Measurements from ENCODE around the gene SLC16A9.
A peak's percentile ranks its signal among the peaks of the same experiment; 100 is the strongest.

Gene SLC16A9

GRCh38 chr10:59678884-59679301 lies 30.8 kb downstream of the SLC16A9 start:
- Histone ChIP-seq H3K36me3 (ENCODE audit: insufficient read depth, low read length) (no peaks in the 10 kb centered on the region), H3K27ac (ENCODE audit: low read length) (no peak overlapping the region), H3K4me1 (ENCODE audit: insufficient read depth, low read length) (no peaks in the 10 kb centered on the region), H3K4me2 (ENCODE audit: insufficient read depth, low read length) (no peak overlapping the region), H4K20me1 (ENCODE audit: insufficient read depth, low read length) (no peaks in the 10 kb centered on the region), H3K79me2 (ENCODE audit: insufficient read depth, low read length) (no peaks in the 10 kb centered on the region), H3K27me3 (ENCODE audit: insufficient read depth, low read length, poor library complexity) (no peaks in the 10 kb centered on the region), H3K4me3 (ENCODE audit: low read depth in 1 of 2, low read length in 2 of 2) (no peak overlapping the region), H3K9me3 (ENCODE audit: insufficient read depth, low read length, severe bottlenecking) (no peaks in the 10 kb centered on the region), H2AFZ (ENCODE audit: low read depth, low read length) (no peak overlapping the region), H3K9ac (ENCODE audit: low read depth, low read length) (no peak overlapping the region)
- TF ChIP-seq, protein P1, sequence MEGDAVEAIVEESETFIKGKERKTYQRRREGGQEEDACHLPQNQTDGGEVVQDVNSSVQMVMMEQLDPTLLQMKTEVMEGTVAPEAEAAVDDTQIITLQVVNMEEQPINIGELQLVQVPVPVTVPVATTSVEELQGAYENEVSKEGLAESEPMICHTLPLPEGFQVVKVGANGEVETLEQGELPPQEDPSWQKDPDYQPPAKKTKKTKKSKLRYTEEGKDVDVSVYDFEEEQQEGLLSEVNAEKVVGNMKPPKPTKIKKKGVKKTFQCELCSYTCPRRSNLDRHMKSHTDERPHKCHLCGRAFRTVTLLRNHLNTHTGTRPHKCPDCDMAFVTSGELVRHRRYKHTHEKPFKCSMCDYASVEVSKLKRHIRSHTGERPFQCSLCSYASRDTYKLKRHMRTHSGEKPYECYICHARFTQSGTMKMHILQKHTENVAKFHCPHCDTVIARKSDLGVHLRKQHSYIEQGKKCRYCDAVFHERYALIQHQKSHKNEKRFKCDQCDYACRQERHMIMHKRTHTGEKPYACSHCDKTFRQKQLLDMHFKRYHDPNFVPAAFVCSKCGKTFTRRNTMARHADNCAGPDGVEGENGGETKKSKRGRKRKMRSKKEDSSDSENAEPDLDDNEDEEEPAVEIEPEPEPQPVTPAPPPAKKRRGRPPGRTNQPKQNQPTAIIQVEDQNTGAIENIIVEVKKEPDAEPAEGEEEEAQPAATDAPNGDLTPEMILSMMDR (IDR thresholded peaks at IDR 0.05; ENCODE audit: borderline replicate concordance, extremely low read depth, low read length, poor library complexity, severe bottlenecking) = no peak
- no peak for TF ChIP-seq EZH2 (IDR thresholded peaks at IDR 0.05; ENCODE audit: borderline replicate concordance, low read depth, low read length, severe bottlenecking)
- DNase-seq (no peak), ATAC-seq (ENCODE audit: insufficient read depth, low read depth) (no peak)

GRCh38 chr10:59677253-59677831 lies 32.3 kb downstream of the SLC16A9 start:
- TF ChIP-seq EZH2 (IDR thresholded peaks at IDR 0.05; ENCODE audit: borderline replicate concordance, low read depth, low read length, severe bottlenecking) = no peak
- TF ChIP-seq, protein P1 (IDR thresholded peaks at IDR 0.05; ENCODE audit: borderline replicate concordance, extremely low read depth, low read length, poor library complexity, severe bottlenecking) = no peak
- Histone ChIP-seq H3K9ac (ENCODE audit: low read depth, low read length) (no peak overlapping the region), H3K36me3 (ENCODE audit: insufficient read depth, low read length) (no peaks in the 10 kb centered on the region), H4K20me1 (ENCODE audit: insufficient read depth, low read length) (no peaks in the 10 kb centered on the region), H3K27ac (ENCODE audit: low read length) (no peak overlapping the region), H3K27me3 (ENCODE audit: insufficient read depth, low read length, poor library complexity) (no peaks in the 10 kb centered on the region), H3K4me1 (ENCODE audit: insufficient read depth, low read length) (no peaks in the 10 kb centered on the region), H2AFZ (ENCODE audit: low read depth, low read length) (no peak overlapping the region), H3K79me2 (ENCODE audit: insufficient read depth, low read length) (no peaks in the 10 kb centered on the region), H3K4me3 (ENCODE audit: low read depth in 1 of 2, low read length in 2 of 2) (no peak overlapping the region), H3K9me3 (ENCODE audit: insufficient read depth, low read length, severe bottlenecking) (no peaks in the 10 kb centered on the region), H3K4me2 (ENCODE audit: insufficient read depth, low read length) (no peak overlapping the region)
- no peak for DNase-seq
- ATAC-seq (ENCODE audit: insufficient read depth, low read depth) = no peak

GRCh38 chr10:59675812-59676211 lies 33.8 kb downstream of the SLC16A9 start:
- ATAC-seq (ENCODE audit: insufficient read depth, low read depth) (no peak), DNase-seq (no peak)
- Histone ChIP-seq H3K4me2 (ENCODE audit: insufficient read depth, low read length) (no peak overlapping the region), H3K27me3 (ENCODE audit: insufficient read depth, low read length, poor library complexity) (no peaks in the 10 kb centered on the region), H3K9ac (ENCODE audit: low read depth, low read length) (no peak overlapping the region), H2AFZ (ENCODE audit: low read depth, low read length) (no peak overlapping the region), H4K20me1 (ENCODE audit: insufficient read depth, low read length) (no peaks in the 10 kb centered on the region), H3K79me2 (ENCODE audit: insufficient read depth, low read length) (no peaks in the 10 kb centered on the region), H3K4me3 (ENCODE audit: low read depth in 1 of 2, low read length in 2 of 2) (no peak overlapping the region), H3K9me3 (ENCODE audit: insufficient read depth, low read length, severe bottlenecking) (no peaks in the 10 kb centered on the region), H3K4me1 (ENCODE audit: insufficient read depth, low read length) (no peaks in the 10 kb centered on the region), H3K36me3 (ENCODE audit: insufficient read depth, low read length) (no peaks in the 10 kb centered on the region), H3K27ac (ENCODE audit: low read length) (no peak overlapping the region)
- TF ChIP-seq, protein P1 (IDR thresholded peaks at IDR 0.05; ENCODE audit: borderline replicate concordance, extremely low read depth, low read length, poor library complexity, severe bottlenecking) = peak; percentile 4
- TF ChIP-seq EZH2 (IDR thresholded peaks at IDR 0.05; ENCODE audit: borderline replicate concordance, low read depth, low read length, severe bottlenecking) = no peak
